ENCODE data around the gene RAB11FIP3.

- TF ChIP-seq, protein P1, sequence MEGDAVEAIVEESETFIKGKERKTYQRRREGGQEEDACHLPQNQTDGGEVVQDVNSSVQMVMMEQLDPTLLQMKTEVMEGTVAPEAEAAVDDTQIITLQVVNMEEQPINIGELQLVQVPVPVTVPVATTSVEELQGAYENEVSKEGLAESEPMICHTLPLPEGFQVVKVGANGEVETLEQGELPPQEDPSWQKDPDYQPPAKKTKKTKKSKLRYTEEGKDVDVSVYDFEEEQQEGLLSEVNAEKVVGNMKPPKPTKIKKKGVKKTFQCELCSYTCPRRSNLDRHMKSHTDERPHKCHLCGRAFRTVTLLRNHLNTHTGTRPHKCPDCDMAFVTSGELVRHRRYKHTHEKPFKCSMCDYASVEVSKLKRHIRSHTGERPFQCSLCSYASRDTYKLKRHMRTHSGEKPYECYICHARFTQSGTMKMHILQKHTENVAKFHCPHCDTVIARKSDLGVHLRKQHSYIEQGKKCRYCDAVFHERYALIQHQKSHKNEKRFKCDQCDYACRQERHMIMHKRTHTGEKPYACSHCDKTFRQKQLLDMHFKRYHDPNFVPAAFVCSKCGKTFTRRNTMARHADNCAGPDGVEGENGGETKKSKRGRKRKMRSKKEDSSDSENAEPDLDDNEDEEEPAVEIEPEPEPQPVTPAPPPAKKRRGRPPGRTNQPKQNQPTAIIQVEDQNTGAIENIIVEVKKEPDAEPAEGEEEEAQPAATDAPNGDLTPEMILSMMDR (conservative IDR thresholded peaks at IDR 0.05), result no peak
- TF ChIP-seq EZH2 (IDR thresholded peaks at IDR 0.05; ENCODE audit: low read depth), result no peak
Observed at GRCh38 chr16:426115-426905, 861 bp downstream of the RAB11FIP3 start.

Data from PC-9 (cell line).